CD4-positive, alpha-beta T cell treated with Interleukin-2 at 100 ng/mL for 4 hours (primary cell): ENCODE data around the gene APOA4.

Experiments used
- DNase-seq: peaks from one replicate; pipeline ENCODE4 v3.0.0-alpha.2; 2020; ENCODE audit warnings: low spot score

APOA4 gene

DNA sequence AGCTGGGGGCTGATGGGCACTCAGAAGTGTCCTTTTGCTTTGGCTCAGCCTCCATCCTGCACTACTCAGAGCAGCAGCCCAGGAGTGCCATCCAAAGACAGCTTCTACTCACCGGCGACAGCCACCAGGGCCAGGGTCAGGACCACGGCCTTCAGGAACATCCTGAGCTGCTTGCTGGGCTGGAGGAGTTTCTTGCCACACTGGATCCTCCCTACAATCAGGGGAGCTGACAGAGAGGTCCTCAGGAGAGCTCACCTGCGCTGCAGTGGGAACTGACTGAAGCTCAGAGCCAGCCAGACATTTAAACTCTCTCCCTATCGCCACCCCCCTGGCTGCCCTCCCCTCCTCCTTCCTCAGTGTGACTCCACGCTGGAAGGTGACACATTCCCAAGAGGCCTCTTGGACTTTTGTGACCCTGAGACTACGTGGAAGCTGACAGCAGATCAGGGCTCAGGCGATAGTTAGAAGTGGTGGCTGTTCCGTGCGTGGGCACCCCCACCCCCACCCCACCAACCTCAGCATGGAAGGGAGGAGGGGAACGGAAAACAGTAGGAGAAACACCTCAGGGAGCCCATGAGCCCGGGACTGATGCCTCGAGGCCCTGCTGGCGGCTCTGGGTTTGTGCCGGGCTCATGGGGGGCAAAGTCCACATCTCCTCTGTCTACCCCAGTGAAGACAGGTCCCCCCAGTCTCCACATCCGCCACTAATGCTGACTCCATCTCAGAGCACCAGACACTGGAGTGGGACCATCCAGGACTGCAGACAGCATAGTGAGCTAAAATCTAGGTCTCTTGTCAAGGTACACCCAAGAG is at the start of gene APOA4:
TSS of gene APOA4 (minus strand) at position 274 of the 813 bp plus-strand sequence. CDS start at position 161, 113 bp downstream.
- DNase-seq = no peak

DNA sequence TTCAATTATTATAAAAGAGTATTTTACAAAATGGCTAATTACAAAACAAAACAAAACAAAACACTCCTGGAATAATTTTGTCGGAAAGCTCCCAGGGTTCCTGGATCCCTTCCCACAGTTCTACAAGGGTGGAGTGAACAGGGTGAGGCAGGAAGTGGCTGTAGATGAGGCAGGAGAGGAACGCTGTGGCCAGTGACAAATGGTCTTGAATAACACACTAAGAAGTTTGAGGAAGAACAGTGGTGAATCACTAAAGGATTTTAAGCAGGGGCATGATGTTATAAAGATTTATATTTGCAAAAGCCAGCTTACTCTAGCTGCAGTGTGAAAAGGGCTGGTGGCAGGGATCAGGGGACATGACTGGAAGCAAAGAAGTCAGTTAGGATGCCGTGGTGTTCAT is 48.1 kb upstream of the APOA4 start:
- no peak for DNase-seq

DNA sequence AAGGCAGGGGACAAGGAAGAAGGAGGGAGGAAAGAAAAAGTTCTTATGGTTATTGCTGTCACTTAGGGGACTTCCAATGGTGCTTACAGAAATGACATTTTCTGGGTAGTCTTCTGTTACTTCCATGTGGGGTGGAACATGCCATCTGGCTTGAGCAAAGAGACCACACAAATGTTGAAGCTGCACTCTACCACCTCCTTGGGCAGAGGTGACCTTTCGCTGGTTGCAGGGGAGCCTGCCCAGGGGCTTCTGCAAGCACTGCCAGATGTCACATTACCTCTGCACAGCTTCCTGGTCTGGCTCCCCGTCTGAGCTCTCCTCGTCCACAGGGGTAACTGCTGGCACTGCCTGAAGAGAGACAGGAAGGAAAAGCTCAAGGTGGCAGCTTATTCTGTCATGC is 47.0 kb upstream of the APOA4 start:
- DNase-seq = no peak

DNA sequence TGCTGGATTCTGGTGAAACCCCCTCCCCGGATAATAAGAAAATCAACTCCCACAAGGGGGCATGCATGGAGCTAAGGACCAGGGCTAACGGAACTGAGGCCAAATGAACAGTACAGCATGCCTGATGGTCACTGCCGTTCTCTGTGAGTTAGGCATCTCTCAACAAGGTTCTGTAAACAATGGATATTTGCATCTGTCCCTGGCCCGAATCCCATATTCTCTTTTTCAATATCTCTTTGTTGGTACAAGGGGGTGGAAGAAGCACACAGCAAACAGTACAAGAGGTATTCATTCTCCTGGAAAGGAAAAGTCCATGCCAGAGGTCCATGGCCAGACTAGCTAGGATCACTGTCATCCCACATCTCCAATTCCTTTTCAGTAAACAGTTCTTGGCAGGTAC is 46.5 kb upstream of the APOA4 start:
- no peak for DNase-seq

DNA sequence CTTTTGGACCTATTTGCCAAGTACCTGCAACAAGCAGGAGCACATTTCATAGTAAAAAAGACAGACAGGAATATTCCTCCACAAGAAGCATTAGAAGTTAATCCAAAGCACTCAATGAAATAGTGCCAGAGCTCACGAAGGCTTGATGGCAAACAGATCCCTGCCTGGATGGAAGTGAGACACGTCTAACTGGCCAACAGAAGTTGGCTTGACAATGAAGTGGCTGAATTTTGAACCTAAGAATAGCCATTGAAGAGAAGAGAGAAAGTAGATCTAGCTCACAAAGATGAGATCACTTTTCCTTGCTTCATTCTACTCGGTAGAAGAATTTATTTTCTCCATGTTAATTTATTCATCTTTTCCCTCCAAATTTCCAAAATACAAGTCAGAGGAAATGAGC is 45.0 kb upstream of the APOA4 start:
- DNase-seq = no peak

DNA sequence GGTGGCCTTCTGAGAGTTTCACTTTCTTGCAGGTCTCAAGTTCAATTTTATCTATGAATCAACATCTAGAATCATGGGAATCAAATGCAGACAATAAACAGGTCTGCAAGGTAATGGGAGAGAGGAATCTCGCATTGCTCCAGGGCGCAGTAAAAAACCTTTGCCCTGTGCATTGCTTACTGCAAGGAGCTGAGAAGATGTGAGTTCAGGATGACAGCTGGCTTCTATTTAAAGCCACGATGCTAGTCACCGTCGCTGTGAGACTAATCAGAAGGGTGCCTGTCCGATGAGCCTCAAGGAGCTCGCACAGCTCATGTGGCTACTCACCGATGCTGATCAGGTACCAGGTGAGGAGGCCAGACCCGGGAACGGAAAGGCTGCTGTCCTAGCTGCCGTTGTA is 44.5 kb upstream of the APOA4 start:
- no peak for DNase-seq

DNA sequence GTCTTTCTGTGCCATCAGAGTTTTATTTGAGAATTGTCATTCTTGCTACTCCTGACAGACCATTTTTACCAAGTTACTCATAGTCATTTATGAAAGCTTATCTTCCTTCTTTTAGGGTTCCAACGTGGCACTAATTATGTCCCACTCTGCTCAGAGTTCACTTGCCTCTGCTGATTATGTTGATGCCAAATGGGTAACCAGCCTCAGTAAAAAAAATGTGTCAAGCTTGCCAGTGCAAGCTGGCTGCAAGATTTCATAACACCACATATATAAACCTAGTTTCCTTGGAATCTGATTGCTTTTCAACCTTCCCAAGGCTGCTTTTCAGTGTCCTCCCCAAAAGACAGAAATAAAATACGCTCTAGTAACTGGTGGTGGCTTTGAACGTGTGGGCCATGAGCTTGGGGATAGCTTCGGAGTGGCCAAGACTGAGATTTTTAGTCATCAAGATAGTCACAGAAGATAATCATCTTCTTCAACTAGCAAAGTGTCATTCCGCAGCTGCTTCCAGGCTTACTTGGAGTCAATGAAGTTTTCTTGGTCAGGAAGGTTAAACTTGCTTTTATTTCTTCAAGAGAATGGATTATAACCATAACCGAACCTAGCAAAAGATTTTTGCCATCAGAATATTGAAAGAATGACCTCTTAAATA is 43.8 kb upstream of the APOA4 start:
- DNase-seq = no peak

DNA sequence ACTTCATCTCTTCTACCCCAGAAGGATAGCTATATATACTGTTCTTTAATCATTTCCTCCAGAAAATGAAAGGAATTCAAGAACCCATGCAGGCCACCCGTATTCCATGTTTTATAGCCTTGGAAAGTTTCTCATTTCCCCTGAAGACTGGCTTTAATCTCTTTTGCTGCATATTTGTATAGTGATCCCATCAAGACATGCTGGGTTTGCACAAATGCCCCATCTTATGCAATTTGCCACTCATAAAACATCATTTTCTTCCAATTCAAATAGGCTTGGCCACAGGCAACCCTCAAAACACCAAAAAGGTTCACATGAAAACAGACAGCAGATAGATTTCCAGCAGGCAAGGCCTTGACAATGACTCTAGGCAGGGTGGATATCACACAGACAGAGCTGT is 42.6 kb upstream of the APOA4 start:
- DNase-seq = no peak

DNA sequence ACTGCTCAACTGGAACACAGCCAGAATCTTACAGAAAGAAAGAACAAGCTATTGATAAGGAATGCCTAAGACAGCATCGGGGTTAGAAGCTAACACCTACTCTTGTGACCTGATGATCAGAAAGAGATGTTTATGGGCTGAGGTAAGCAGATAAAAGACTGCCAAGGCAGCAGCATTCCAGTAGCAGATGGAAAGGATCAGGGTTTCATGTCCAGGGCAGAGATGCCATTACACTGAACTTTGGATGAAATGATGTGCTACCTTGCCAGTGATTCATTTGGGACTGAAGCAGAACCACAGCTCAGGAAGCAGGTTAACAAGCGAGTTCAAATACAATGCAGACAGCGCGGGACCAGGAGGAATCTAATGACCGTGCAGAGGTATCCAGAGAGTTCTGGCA is 41.4 kb upstream of the APOA4 start:
- no peak for DNase-seq

DNA sequence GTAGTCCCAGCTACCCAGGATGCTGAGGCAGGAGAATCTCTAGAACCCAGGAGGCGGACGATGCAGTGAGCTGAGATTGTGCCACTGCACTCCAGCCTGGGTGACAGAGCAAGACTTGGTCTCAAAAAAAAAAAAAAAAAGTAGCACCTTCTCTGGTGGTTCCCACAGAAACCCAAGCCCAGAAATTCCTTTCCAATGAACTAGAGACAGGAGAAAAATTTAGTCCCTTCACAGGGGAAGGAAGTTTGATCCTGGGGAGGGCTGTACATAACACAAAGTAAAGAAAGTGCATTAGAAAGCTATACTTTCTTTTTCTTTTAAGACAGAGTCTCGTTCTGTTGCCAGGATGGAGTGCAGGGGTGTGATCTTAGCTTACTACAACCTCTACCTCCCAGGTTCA is 39.8 kb upstream of the APOA4 start:
- no peak for DNase-seq

DNA sequence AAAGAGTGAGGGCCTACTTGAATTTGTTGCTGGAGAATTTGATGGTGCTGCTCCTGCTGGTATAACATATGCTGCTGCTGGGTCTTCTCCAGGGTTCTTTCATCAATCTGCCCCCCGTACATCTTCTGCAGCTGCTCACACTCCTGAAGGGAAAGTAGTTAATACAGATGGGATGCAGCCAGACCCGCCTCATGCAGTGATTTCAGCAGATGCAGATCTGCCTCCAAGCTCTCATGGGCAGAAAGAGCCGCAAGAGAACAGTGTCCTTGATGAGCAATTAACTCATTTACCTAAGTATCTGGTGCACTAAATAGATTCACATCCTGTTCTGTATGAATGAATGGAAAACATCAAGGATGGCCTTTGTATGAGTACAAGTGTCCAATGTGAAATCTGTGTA is 39.1 kb upstream of the APOA4 start:
- no peak for DNase-seq

DNA sequence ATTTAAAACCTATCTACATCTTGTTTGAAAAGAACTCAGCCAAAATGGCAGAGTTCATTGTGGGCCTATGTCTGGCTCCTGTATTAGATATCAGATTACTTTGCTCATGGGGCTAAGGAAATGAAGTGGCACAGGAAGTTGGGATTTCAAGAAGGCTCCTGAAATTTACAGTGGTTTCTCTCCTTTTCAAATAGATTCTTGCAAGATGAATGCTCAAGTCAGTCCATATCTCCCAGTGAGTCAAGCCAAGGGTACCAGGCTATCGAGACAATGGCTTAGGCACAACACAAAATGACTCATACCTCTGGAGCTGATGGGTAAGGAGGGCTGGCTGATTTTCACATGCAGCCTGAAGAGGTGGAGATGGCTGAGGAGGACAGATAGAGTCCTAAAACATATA is 38.4 kb upstream of the APOA4 start:
- DNase-seq = no peak

DNA sequence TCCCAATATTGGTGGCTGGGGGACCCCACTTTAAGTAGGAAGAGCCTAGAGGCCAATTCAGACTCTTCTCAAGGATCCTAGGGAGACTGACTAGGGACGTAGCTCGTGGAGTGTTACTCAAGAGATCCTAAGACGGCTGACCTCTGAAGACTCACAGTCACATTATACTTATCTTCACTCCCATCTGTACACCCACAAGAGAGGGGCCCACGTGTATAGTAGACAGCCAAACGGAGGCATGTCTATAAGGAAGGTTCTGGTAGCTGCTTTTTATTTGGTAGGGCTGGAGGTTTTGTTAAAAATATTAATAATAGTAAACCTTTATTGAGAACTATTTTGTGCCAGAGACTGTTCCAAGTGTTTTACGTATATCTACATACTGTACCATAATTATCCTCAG is 37.2 kb upstream of the APOA4 start:
- no peak for DNase-seq

DNA sequence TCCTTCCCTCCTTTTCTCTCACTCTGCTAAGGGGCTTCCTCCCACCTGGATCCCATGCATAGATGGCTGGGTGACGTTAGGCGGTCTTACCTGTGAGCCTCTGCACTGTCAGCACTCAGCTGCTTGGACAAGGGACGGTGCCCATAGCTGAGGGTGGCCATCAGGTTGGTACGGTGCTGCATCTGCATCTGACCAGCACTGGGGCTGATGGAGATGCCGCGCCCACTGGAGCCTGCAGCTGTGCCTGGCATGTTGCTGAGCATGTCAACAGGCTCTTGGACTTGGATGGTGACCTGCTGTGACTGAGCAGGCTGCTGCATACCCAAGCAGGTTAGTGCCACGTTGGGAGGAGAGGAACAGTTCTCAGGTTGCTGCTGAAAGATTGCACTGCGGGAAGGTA is 36.1 kb upstream of the APOA4 start:
- no peak for DNase-seq

DNA sequence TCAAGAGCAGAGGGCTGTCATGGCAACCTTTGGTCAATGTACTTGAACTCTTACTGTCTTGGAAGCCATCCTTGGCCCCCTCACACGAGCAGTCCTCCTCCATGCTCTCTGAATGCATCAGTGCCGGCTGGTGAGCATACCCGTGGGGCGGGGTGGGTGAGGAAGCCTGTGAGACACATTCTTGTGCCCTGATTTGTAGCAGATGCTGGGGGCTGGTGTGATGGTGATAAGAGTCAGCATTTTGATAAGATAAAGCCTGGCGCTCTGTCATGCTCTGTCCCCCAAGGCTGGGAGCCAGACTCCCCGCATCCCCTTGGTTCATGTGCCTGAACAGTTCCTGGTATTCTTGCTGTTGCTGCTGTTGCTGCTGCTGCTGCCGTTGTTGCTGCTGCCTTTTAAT is 34.8 kb upstream of the APOA4 start:
- DNase-seq = no peak

DNA sequence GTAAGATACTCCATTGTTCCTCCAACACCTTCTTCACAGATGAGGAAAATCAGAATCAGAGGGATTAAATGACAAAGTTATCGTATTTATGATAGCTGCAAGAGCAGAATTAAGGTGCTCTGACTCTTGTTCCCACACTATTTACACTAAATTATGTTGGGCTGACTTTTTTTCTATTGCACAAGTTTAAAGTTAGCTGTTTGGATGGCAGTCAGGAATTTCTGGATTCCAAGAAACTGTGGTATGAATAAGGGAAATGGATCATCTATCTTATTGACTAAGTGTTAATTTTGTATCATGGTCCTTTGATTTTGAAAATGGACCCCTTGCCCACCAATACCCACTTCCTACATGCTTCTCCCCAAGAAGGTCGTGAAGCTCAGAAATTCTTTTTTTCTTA is 34.2 kb upstream of the APOA4 start:
- DNase-seq = no peak

DNA sequence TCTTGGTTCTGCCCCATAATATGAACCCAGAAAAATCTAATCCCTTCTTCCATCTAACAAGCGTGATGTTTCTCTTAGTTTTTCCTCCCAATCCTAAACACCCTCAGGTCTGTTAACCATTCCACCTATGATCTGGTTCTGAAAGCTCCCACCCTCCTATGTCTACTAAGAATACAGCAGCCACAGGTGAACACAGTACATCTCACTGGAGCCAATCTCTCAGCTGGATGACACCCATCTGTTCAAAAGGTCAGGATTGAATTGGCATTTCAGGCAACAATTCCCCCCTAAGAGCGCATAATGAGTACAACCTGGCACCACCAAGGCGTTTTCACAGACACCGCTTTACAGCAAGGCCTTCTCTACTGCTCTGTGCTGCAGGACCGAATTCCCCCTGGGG is 33.3 kb upstream of the APOA4 start:
- no peak for DNase-seq

DNA sequence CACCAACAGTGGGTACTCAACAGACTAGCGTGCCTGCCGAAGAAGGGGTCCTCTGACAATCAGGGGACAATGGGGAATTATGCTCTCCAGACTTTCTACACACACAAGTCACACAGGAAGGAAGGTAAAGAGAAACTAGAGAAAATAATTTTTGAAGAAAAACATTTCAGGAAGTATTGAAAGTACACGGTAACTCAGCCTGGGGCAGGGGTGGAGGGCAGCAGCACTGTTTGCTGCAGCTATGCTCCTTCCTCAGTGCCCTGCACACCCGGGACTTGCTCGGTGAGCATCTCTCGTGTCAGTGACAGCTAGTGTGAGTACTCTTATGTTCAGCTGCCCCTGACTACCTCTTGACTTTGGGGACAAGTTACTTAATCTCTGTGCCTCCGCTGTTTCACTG is 32.3 kb upstream of the APOA4 start:
- no peak for DNase-seq

DNA sequence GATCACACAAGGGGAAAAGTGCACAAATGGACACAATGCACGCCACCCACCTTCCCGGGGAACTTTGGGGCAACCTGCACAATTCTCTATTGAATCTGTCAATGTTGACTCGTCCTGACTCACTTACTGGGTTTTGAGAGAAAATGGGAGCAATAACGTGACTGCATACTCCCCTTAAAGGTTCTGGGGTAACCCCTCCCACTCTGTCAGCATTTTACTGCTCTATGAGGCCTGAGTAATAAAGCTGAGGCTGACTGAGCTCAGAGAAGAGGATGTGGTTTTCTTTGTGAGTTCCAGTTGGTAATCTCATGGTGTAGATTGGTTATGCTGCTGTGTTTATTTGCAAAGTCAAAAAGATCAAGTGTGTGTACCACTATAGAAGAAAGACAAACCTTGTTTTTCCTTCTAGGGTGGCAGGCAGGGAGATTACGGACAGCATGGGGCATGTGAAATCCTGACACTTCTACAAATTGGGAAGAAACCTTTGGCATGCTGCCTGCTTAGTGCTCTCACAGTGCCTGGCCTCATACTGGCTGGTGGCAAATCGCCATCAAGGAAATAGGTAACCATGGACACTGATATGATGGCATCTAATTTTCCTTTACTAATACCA is 30.5 kb upstream of the APOA4 start:
- DNase-seq = peak; percentile 88

DNA sequence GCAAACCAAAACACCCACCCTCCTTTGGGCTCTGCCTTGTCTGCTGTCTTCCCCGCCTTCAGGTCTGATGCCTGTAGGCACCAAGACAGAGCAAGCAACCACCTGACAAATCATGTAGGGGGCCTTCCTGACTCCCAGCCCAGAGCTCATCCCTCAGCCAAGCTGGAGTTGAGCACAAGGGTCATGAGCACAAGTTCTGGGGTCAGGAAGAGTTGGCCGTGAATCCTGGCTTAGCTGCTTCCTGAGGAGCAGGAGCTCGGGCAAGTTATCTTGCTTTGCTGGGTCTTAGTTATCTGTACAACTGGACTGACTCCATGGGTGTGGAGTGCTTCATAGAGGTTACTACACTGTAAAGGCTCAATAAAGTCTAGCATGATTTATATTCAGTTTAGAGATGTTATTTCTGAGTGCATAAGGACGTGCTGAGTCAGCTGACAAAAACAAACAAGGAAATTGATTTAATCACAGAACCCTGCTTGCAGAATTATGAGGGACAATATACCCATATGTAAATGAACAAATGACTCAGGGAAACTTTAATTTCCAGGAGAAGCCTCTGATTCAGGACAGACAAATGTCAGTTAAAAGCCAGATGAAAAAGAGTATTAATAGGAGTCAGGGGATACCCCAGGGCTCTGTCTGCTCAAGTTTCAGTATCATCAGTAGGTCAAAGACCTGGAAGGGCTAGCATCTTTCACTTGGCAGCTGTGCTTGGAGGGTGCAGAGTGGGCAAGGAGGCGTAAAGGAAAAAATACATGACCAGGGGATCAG is 29.3 kb upstream of the APOA4 start:
- peak; percentile 49 for DNase-seq

DNA sequence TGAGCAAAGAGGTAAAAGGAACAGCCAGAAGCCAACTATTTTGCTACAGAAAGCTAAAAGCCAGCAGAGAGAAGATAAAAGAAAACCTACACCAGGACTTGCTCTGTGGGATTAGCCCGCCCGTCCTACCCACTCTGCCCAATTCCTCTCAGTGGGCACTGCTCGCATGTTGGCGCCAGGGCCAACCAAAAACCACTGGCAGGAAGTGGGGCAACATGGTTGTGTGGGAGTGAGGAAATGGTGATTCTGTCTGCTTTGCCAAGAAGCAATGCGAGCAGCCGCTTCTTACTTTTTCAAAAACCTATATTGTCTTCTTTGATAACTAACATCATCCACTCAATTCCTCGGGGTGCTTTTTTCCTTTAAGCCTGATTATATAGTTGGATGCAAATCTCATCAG is 28.5 kb upstream of the APOA4 start:
- peak; percentile 48 for DNase-seq

DNA sequence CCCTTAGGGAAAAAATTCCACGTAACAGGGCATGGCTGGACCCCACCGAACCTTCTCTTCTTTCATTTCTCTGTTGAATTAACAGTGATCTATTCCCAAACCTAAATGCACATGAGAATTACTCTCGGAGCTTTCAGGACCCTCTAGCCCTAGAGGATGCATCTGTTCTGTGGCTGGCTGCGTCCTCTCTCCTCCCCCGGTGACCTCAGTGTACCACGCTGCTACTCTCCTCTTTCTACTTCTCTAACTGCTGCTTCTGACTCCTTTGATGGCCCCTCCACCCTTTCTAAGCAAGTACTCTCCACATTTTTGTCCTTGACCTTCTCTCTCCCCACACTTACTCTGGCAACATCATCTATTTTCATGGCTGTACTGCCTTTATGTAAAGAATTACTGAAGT is 26.4 kb upstream of the APOA4 start:
- no peak for DNase-seq

DNA sequence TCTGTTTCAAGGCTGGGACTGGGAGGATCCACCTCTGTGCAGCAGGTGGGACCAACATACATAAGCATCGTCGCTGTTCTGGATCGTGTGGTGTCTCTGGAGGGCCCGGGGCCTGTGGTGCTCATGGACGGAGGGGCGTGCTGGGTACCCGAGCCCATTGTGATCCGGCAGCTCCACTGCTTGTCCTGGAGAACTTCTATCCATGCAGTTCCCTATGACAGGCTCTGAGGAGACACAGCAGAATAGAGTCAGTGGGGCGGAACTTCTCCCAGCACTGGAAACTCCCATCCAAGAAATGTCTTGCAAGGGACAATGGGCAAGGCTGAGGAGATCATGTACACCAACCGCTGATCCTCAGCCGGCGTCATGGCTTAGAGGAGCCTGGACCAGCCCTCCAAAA is 26.0 kb upstream of the APOA4 start:
- DNase-seq = no peak
